Measurements from ENCODE around the gene PI4KB.

PI4KB gene

GRCh38 chr1:151342021-151342420 is 14.8 kb upstream of the PI4KB start:
- DNase-seq (ENCODE audit: extremely low read depth, insufficient read length): no peak
- no peaks in the 10 kb centered on the region for H3K27me3 ChIP-seq (replicated peaks; ENCODE audit: control insufficient read depth, insufficient read depth, low read length)
- H3K36me3 ChIP-seq (ENCODE audit: control insufficient read depth, insufficient read depth, low read length): peaks cover 25% of the 10 kb centered on the region
- no peak for TF ChIP-seq CTCF (IDR thresholded peaks at IDR 0.05; ENCODE audit: insufficient read depth, low read length, poor library complexity, severe bottlenecking)
- no peak overlapping the region for H3K4me3 ChIP-seq (replicated peaks; ENCODE audit: low read depth, low read length)

- no peak for DNase-seq (ENCODE audit: extremely low read depth, insufficient read length)
- peaks cover 25% of the 10 kb centered on the region for H3K36me3 ChIP-seq (ENCODE audit: control insufficient read depth, insufficient read depth, low read length)
- H3K27me3 ChIP-seq (replicated peaks; ENCODE audit: control insufficient read depth, insufficient read depth, low read length): no peaks in the 10 kb centered on the region
- TF ChIP-seq CTCF (IDR thresholded peaks at IDR 0.05; ENCODE audit: insufficient read depth, low read length, poor library complexity, severe bottlenecking): peak; percentile 68
- no peak overlapping the region for H3K4me3 ChIP-seq (replicated peaks; ENCODE audit: low read depth, low read length)
Observed at GRCh38 chr1:151340870-151341754, 13.9 kb upstream of the PI4KB start.

GRCh38 chr1:151336556-151336955 is 9.3 kb upstream of the PI4KB start:
- DNase-seq (ENCODE audit: extremely low read depth, insufficient read length): no peak
- no peaks in the 10 kb centered on the region; the same call in 1 of the 2 replicates for H3K36me3 ChIP-seq (ENCODE audit: control insufficient read depth, insufficient read depth, low read length)
- H3K4me3 ChIP-seq (replicated peaks; ENCODE audit: low read depth, low read length): no peak overlapping the region
- H3K27me3 ChIP-seq (replicated peaks; ENCODE audit: control insufficient read depth, insufficient read depth, low read length): no peaks in the 10 kb centered on the region
- no peak for TF ChIP-seq CTCF (IDR thresholded peaks at IDR 0.05; ENCODE audit: insufficient read depth, low read length, poor library complexity, severe bottlenecking)

- Histone ChIP-seq H3K27me3 (replicated peaks; ENCODE audit: control insufficient read depth, insufficient read depth, low read length) (no peaks in the 10 kb centered on the region), H3K4me3 (replicated peaks; ENCODE audit: low read depth, low read length) (no peak overlapping the region)
- DNase-seq (ENCODE audit: extremely low read depth, insufficient read length): no peak
Observed at GRCh38 chr1:151334822-151335221, 7.6 kb upstream of the PI4KB start.

GRCh38 chr1:151327903-151328674 is 873 bp upstream of the PI4KB start:
- no peaks in the 10 kb centered on the region for H3K27me3 ChIP-seq (replicated peaks; ENCODE audit: control insufficient read depth, insufficient read depth, low read length)
- peak; percentile 55 for DNase-seq (ENCODE audit: extremely low read depth, insufficient read length)
- TF ChIP-seq CTCF (IDR thresholded peaks at IDR 0.05; ENCODE audit: insufficient read depth, low read length, poor library complexity, severe bottlenecking): no peak
- H3K36me3 ChIP-seq (ENCODE audit: control insufficient read depth, insufficient read depth, low read length): peaks cover 6% of the 10 kb centered on the region
- peak overlapping the region; percentile 77 for H3K4me3 ChIP-seq (replicated peaks; ENCODE audit: low read depth, low read length)

More at GRCh38 chr1:151334822-151335221, 7.6 kb upstream of the PI4KB start:
- no peak for TF ChIP-seq CTCF (IDR thresholded peaks at IDR 0.05; ENCODE audit: insufficient read depth, low read length, poor library complexity, severe bottlenecking)
- H3K36me3 ChIP-seq (ENCODE audit: control insufficient read depth, insufficient read depth, low read length): no peaks in the 10 kb centered on the region

Measured in GM06990 (cell line).